GM21529 (cell line): ENCODE results near the gene STAP2.

Experiments used
- ATAC-seq: cut with Tn5 transposase; IDR thresholded peaks from one replicate; pipeline ENCODE4 v1.9.1; 2021; ENCODE audit not compliant: unreplicated experiment

The STAP2 gene

GRCh38 chr19:4370418-4371041 lies 31.9 kb upstream of the STAP2 start:
- no peak for ATAC-seq

DNA sequence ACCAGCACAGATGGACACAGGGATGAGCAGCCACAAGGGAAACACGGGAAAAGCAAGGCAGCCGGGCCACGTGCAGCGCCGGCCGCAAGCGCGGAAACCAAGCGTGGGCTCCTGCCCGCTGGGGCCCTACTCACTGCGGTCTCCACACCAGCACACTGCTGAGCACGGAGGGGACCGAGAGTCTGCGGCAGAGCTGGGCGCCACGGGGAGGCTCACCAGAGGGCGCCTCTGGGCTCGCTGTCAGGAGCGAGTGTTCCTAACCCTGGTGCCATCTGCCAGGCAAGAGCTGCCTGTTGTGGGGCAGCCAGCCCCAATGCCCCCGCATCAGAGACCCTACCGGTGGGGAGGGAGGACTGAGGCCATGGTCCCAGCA lies 31.2 kb upstream of the STAP2 start:
- ATAC-seq = peak; percentile 37

DNA sequence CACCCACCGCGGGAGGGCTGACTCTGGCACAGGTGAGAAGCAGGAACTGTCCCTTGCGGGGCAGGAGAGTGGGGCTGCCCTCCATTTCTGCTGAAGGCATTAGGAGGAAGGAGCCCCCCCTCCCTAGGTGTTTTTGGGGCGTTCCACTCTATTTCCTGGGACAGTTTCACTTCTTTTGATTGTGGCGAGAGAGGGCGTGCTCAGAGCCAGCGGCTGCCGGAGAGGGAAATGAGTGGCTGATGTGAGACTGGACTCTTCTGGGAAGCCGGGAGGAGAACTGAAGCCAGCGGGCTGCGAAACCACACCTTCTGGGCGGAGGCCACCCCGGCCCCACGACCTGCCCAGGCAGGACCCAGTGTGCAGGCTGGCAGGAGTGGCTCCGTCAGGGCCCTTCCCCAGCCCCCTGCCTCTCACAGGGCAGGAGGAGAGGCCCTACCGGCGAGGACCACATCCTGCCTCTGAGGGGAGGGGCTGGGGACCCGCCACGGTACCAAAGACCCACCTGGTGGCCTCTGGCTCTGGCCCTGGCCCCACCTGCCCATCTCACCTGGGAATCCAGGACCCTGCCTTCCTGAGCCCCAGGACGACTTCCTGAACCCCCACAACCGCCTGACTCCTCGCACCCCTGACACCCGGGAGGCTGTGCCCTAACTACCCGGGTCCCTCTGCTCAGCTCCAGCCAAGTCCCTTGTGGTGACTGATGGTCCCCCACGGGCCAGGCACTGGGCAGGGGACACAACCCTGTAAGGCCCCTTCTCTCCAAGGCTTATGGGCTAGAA lies 30.7 kb upstream of the STAP2 start:
- peak; percentile 52 for ATAC-seq

- ATAC-seq = no peak
These were observed 29.6 kb upstream of the STAP2 start for GRCh38 chr19:4368128-4368820.

DNA sequence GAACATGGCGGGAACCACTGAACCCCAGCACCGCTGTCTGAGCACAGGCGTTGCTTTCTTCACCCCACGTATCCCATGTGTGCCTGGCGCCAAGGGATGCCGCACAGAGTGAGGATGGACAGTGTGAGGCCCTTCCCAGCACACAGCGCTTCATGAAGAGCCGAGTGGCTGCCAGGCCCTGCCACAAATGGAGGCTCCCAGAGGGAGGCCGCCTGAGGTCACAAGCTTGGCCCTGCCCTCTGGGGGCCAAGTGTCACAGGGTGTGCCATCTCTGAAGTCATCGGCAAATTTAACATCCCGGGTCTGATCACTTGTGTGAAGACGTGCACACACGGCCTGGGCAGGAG lies 29.1 kb upstream of the STAP2 start:
- no peak for ATAC-seq

DNA sequence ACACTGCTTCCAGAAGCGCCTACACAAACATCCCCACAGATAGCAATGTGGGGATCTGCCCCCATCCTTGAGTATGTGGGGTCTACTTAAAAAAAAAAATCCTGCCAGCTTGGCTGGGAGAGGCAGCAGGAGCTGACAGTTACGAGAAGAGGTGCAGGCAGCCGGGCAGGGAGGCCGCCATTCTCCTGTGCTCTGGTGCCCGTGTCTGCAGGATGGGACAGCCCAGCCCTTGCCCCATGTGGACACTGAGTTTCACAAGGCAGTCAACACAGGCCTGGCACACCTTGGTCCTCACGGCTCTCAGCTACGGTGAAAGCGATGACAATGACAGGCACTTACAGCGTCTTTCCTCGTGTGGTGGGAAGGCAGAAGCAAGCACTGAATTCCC lies 28.7 kb upstream of the STAP2 start:
- no peak for ATAC-seq

DNA sequence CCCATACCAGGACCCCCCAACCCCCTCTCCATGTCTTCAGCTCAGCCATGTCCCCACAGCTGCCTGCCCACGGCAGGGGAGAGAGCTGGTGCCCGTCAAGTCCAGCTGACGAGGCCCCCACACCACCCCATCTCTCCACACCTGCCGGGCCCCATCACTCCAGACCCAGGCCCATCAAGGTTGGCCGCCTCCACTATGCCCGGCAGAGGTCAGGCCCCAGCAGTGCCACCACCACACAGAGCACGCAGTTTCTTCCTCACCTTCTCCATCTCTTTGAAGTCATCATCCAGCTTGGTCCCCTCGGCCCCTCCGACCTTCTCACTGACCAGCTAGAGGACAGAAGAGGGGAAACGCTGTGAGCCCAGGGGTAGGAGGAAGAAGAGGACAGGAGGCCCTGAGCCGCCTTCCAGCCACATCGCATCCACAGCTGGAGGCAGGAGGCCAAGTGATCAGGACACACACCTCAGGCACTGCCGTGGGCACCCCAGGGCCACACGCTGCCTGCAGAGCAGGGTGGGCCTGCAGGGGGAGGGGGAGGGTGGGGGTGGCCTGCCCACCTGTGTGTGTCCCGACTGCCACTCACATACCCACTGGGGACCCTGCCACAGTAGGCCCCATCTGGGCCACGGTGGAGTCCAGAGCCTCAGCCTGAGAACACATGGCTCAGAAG lies 28.2 kb upstream of the STAP2 start:
- ATAC-seq = no peak

DNA sequence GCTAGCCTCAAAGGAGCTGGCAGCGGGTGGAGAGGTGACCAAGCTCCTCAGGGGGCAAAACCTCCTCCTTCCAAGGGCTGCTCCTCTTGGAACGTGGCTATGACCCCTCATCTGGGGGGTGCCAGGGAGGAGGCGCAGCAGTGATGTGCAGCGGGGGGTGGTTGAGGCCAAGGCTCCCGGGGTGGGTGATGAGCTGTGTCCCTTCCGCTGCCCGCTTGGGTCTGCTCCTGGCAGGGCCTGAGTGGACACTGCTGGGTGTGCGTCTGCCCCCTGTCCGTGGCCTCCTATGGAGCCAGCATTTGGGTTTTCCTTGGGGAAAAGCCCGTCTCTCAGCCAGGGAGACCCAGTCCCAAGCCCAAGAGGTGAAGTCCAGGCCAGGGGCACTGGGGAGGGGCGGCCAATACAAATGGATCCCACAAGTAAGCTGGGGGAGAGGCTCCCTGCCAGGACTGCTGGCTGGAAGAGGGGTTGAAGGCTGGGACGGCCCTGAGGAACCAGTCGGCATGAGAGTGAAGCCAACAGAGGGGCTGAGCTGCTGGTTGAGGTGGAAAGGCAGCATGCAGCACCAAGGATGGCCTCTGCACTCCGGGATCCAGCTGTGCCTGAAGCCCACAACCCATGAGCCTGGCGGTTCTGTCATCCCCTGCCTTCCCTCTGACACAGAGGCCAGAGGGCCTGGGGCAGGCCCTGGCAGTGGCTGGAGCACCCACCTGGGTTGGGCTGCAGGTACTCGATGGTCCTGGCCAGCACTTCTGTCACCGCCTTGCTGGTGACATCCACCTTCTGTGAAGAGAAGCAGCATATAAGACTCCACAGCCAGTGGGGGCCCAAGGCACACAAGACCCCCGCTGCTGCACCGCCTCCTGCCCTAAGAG lies 27.4 kb upstream of the STAP2 start:
- ATAC-seq = no peak

- ATAC-seq = no peak
These were observed 26.7 kb upstream of the STAP2 start for GRCh38 chr19:4365341-4365740.

GRCh38 chr19:4363571-4364304 lies 25.1 kb upstream of the STAP2 start:
- ATAC-seq = no peak

GRCh38 chr19:4362831-4363545 lies 24.4 kb upstream of the STAP2 start:
- no peak for ATAC-seq

GRCh38 chr19:4362101-4362828 lies 23.6 kb upstream of the STAP2 start:
- no peak for ATAC-seq

DNA sequence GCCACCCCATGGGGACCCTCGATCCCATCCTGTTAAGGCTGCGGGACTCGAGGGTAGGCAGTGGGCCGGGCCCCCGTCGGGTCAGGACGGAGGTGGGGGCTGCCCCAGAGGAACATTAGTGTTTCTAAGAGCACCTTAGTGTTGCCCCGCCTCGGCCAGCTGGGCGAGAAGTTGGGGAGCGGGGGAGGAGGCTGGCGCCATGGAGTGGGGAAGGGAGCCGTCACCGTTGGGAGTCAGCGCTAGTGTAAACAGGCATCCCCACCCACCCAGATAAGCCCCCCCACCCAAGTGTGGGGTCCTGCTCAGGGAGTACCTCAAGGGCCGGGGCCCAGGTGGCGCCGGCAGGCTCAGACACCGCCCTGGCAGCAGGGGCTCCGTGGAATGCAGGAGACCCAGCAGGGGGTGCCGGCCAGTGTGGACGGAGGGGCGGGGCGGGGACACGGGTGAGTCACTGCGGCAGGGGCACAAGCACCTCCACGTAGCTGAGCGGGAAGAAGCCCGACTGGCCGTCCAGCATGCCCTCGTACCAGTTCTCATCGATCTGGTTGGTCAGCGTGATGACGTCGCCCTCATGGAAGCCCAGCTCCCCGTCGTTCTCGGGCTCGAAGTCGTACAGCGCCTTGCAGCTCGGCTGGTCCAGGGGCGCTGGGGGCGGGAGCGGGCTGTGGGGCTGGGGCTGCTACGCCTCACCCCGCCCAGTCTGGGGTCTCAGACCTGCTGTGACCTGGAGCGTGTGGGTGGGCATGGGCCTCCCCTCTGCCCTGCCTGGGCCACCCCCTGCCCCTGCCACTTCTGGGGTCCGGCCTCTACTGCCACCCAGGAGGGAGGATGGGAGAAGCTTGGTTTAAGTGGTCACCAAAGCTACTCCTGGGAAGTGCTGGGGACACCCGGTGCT lies 22.8 kb upstream of the STAP2 start:
- ATAC-seq = no peak

DNA sequence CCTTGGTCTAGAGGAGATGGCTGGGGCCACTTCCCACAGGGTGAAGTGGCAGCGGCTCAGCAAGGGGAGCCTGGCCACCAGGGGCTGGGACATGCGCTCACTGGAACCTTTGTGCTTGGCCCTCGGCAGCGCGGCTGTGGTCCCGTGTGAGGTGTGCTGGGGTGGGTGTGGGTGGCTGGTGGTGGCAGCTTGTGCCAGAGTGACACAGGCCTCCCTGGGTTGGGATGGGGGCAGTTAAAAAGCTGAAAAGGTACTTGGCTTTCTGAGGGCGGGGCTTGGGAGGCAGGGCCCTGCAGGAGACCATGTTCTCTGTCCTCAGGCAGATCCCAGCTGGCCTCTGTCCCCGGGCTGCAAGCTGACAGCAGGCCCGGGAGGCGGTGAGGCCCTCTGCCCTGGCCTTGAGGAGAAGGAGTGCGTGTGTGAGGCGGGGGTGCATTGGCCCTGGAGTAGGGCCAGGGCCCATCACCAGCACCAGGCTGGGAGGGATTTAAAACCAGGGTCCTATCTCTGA lies 22.1 kb upstream of the STAP2 start:
- ATAC-seq = no peak

- ATAC-seq = no peak
These were observed 21.5 kb upstream of the STAP2 start for GRCh38 chr19:4360081-4360569.

DNA sequence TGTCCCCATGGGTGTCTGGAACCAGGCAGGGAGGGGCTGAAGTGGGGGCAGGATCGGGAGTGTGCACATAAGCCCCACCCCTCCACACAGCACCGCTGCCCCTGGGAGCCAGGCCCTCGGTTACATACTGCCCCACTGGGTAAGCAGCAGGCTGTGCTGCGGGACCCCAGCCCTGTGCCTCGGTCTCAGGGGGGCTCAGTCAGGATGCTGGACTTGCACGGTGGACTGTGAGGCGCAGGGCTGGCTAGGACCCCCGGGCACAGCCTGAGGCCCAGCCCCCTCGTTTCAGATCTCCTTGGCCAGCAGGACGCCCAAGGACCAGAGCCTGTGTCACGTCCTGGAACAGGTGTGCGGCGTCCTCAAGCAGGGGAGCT lies 21.0 kb upstream of the STAP2 start:
- ATAC-seq = no peak
